HepG2 (cell line): ENCODE results near the gene DGKD. TPM values are rescaled to one million over a fixed set of nuclear protein-coding genes. Genes with fewer than 3 reads are reported as not detected.

ENCODE experiments used
- ATF6 ChIP-seq: sonication (generic); formaldehyde crosslinking; conservative IDR thresholded peaks from 2 replicates; pipeline ENCODE4 v1.4.0; 2020; ENCODE audit warnings: missing genetic modification reagents
- CC2D1A ChIP-seq: sonication (generic); formaldehyde crosslinking; IDR thresholded peaks from 2 replicates; pipeline ENCODE4 v1.8.1; 2023; ENCODE audit warnings: mild to moderate bottlenecking, missing genetic modification reagents
- CREB1 ChIP-seq, 2 experiments: fragments of 450-650 bp in 1 of 2; IDR thresholded peaks; 2 replicates each; pipeline ENCODE4 v1.6.1; 2016 to 2017; ENCODE audit warnings: control low read depth in 1 of 2, mild to moderate bottlenecking in 1 of 2, missing compliant biosample characterization in 1 of 2, missing genetic modification characterization in 1 of 2
- EP300 ChIP-seq, 3 experiments: sonication (generic) in 1 of 3; formaldehyde crosslinking in 1 of 3; IDR thresholded peaks; 2 replicates each; pipeline versions ENCODE4 v1.5.1 to v1.6.1; 2011 to 2020; ENCODE audit warnings: low read depth in 2 of 3, low read length in 2 of 3, borderline replicate concordance in 1 of 3, improper control_type of control experiment in 1 of 3, mild to moderate bottlenecking in 1 of 3, missing genetic modification reagents in 1 of 3, moderate library complexity in 1 of 3
- GMEB2 ChIP-seq: IDR thresholded peaks from 2 replicates; pipeline ENCODE4 v1.6.1; 2016; ENCODE audit warnings: missing biosample characterization, missing genetic modification reagents, low read depth
- HHEX ChIP-seq: IDR thresholded peaks from 2 replicates; pipeline ENCODE4 v1.6.1; 2016; ENCODE audit warnings: control low read depth
- LRRFIP1 ChIP-seq: sonication (generic); formaldehyde crosslinking; conservative IDR thresholded peaks from 2 replicates; pipeline ENCODE4 v1.4.0; 2020; ENCODE audit warnings: missing genetic modification reagents
- MBNL3 ChIP-seq: fragments of 250-450 bp; sonication (Bioruptor Pico); conservative IDR thresholded peaks from 2 replicates; pipeline ENCODE4 v1.8.0; 2022; ENCODE audit warnings: mild to moderate bottlenecking, inconsistent platforms
- NFE2L1 ChIP-seq: sonication (generic); formaldehyde crosslinking; IDR thresholded peaks from 2 replicates; pipeline ENCODE4 v1.4.0; 2020; ENCODE audit warnings: missing genetic modification reagents, mild to moderate bottlenecking, borderline replicate concordance
- PBX2 ChIP-seq: IDR thresholded peaks from 2 replicates; pipeline ENCODE4 v1.6.1; 2016; ENCODE audit warnings: control low read depth
- PHF8 ChIP-seq: sonication (generic); formaldehyde crosslinking; IDR thresholded peaks from 2 replicates; pipeline ENCODE4 v1.5.0; 2020; ENCODE audit warnings: missing genetic modification reagents
- POLR2G ChIP-seq: fragments of 200-400 bp; formaldehyde crosslinking; IDR thresholded peaks from 2 replicates; pipeline ENCODE4 v1.6.1; 2018; ENCODE audit warnings: mild to moderate bottlenecking, low read depth, low read length, moderate library complexity
- RORA ChIP-seq: sonication (generic); formaldehyde crosslinking; IDR thresholded peaks from 2 replicates; pipeline ENCODE4 v1.5.0; 2020; ENCODE audit warnings: mild to moderate bottlenecking, missing genetic modification reagents, moderate library complexity
- SP5 ChIP-seq: IDR thresholded peaks from 2 replicates; pipeline ENCODE4 v1.6.1; 2016; ENCODE audit warnings: low read depth, borderline replicate concordance
- STAT6 ChIP-seq: sonication (generic); formaldehyde crosslinking; IDR thresholded peaks from 2 replicates; pipeline ENCODE4 v1.4.0; 2020; ENCODE audit warnings: missing genetic modification reagents, mild to moderate bottlenecking, borderline replicate concordance
- ZNF101 ChIP-seq: sonication (generic); formaldehyde crosslinking; IDR thresholded peaks from 2 replicates; pipeline ENCODE4 v1.4.0; 2020; ENCODE audit warnings: mild to moderate bottlenecking, low read depth, missing genetic modification reagents, borderline replicate concordance
- ZNF333 ChIP-seq: sonication (generic); formaldehyde crosslinking; IDR thresholded peaks from 2 replicates; pipeline ENCODE4 v1.4.0; 2020; ENCODE audit warnings: mild to moderate bottlenecking, missing genetic modification reagents, borderline replicate concordance
- polyA plus RNA-seq, 8 experiments: library from polyadenylated mRNA; depleted of rRNA in 3 of 8; stranded (reverse) in 7 of 8; unstranded in 1 of 8; fragments of >200 nt; fragmentation: Illumina TruSeq in 4 of 8; extraction: Trizol in 4 of 8; gene quantifications; 2 replicates each; pipeline versions ENCODE4 v1.2.1 to v1.2.3, GENCODE V29; 2011 to 2016; ENCODE audit warnings: low read depth in 4 of 8, missing spikeins in 1 of 8, mixed read lengths in 1 of 8; ENCODE audit not compliant: insufficient read depth in 1 of 8
- total RNA-seq, 5 experiments: library from RNA; depleted of rRNA; stranded (reverse); fragments of >200 nt; fragmentation: Illumina TruSeq; extraction: Trizol; gene quantifications; 2 replicates each; pipeline ENCODE4 v1.2.3, GENCODE V29; 2016; ENCODE audit warnings: low read depth in 1 of 5

Gene DGKD
- total and polyA plus RNA-seq, 2 of the 13 experiments (the other 11 are each of a cell fraction or from before 2014, with no cell fraction given), result 24.5 to 33.2 TPM

GRCh38 chr2:233387667-233388528, 33.6 kb downstream of the DGKD start (continued):
- TF ChIP-seq HHEX (CRISPR knock-in tag), result no peak
- no peak for TF ChIP-seq CREB1 (IDR thresholded peaks at IDR 0.05)
- 0 out of 2 replicates have a peak, but pooled peaks have one; percentile 60 for TF ChIP-seq CREB1 (CRISPR knock-in tag; IDR thresholded peaks at IDR 0.05)
- no peak for TF ChIP-seq RORA
- TF ChIP-seq LRRFIP1 (CRISPR knock-in tag), result no peak
- no peak for TF ChIP-seq NFE2L1 (CRISPR knock-in tag)
- no peak for TF ChIP-seq ZNF333 (CRISPR knock-in tag)
- TF ChIP-seq SP5, result 0 out of 2 replicates have a peak, but pooled peaks have one; percentile 42
- no peak for TF ChIP-seq POLR2G
- peak; percentile 22 to 65; a peak in 2 of 4 replicates for TF ChIP-seq EP300 (IDR thresholded peaks at IDR 0.05; ENCODE audit: low read depth in 2 of 2, low read length in 2 of 2)
- peak; percentile 58; the same call in 1 of the 2 replicates for TF ChIP-seq EP300 (CRISPR knock-in tag; IDR thresholded peaks at IDR 0.05; ENCODE audit: borderline replicate concordance)
- TF ChIP-seq STAT6 (CRISPR knock-in tag), result no peak
- no peak for TF ChIP-seq PBX2
- no peak for TF ChIP-seq MBNL3 (CRISPR knock-in tag)
- TF ChIP-seq PHF8 (CRISPR knock-in tag), result peak; percentile 55; the same call in 1 of the 2 replicates
- TF ChIP-seq ZNF101 (CRISPR knock-in tag), result no peak
- no peak for TF ChIP-seq GMEB2
- TF ChIP-seq ATF6 (CRISPR knock-in tag), result no peak
- no peak for TF ChIP-seq CC2D1A (CRISPR knock-in tag)
